NT2/D1 (cell line): ENCODE measurements around the gene G6PC3.

Experiments used
- SUZ12 ChIP-seq: IDR thresholded peaks from 2 replicates; pipeline ENCODE4 v1.6.1; 2011; ENCODE audit not compliant: insufficient read length, insufficient read depth; ENCODE audit errors: extremely low read depth
- YY1 ChIP-seq: IDR thresholded peaks from 2 replicates; pipeline ENCODE4 v1.6.1; 2011; ENCODE audit not compliant: insufficient read length, insufficient read depth
- ZNF274 ChIP-seq: IDR thresholded peaks from 2 replicates; pipeline ENCODE4 v1.6.1; 2011; ENCODE audit warnings: mild to moderate bottlenecking, low read depth, low read length

DNA sequence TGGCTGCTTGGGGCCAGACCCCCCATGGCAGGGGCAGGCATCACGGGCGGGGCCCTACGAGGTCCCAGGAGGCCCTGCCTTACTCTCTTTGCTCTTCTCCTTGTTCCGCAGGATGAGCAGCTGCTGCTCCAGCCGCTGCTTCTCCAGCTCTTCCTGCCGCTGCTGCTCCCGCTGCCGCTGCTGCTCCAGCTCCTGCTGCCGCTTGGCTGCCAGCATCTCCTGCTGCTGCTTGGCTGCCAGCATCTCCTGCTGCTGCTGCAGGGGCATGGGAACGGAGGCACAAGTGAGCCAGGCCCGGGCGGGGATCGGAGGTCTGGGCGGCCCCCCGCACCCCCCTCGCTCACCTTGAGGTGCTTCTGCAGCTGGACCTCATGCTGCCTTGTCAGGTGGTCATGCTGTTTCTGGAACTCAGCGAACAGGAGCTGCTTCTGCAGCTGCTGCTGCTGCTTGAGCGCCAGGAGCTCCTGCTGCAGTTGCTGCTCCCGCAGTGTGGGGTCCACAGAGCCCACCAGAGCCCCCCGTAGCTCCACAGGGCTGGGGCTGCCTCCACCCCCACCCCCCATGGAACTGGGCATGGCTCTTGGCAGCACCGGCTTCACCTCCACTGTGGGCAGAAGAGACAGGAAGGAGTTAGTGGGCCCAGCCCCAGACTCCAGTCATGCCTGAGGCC lies 22.8 kb downstream of the G6PC3 start:
- no peak for TF ChIP-seq SUZ12
- TF ChIP-seq YY1 = no peak
- no peak for TF ChIP-seq ZNF274
